ENCODE data around the gene CHKA.

Gene CHKA

GRCh38 chr11:68044145-68044813 is 76.9 kb downstream of the CHKA start:
- DNase-seq (ENCODE audit: low read depth) = no peak

- DNase-seq (ENCODE audit: low read depth) = no peak
Observed at GRCh38 chr11:68043349-68044144, 77.6 kb downstream of the CHKA start.

GRCh38 chr11:68043029-68043348 is 78.2 kb downstream of the CHKA start:
- DNase-seq (ENCODE audit: low read depth) = no peak

GRCh38 chr11:68042219-68043028 is 78.8 kb downstream of the CHKA start:
- DNase-seq (ENCODE audit: low read depth) = no peak

- DNase-seq (ENCODE audit: low read depth) = no peak
Observed at GRCh38 chr11:68041617-68042218, 79.5 kb downstream of the CHKA start.

- DNase-seq (ENCODE audit: low read depth) = no peak
Observed at GRCh38 chr11:68040957-68041591, 80.1 kb downstream of the CHKA start.

- no peak for DNase-seq (ENCODE audit: low read depth)
Observed at GRCh38 chr11:68040101-68040956, 80.9 kb downstream of the CHKA start.

GRCh38 chr11:68039526-68040086 is 81.6 kb downstream of the CHKA start:
- no peak for DNase-seq (ENCODE audit: low read depth)

- peak; percentile 62 for DNase-seq (ENCODE audit: low read depth)
Observed at GRCh38 chr11:68038718-68039525, 82.3 kb downstream of the CHKA start, which contains the start of gene TCIRG1. Gene TCIRG1 (plus strand): TSS chr11:68039025. CDS start chr11:68041272, 2,247 bp downstream.

GRCh38 chr11:68038226-68038717 is 82.9 kb downstream of the CHKA start:
- DNase-seq (ENCODE audit: low read depth) = no peak

GRCh38 chr11:68037411-68038225 is 83.6 kb downstream of the CHKA start:
- DNase-seq (ENCODE audit: low read depth) = no peak

GRCh38 chr11:68036717-68037239 is 84.4 kb downstream of the CHKA start:
- DNase-seq (ENCODE audit: low read depth) = no peak

GRCh38 chr11:68036141-68036716 is 85.0 kb downstream of the CHKA start:
- DNase-seq (ENCODE audit: low read depth) = no peak

GRCh38 chr11:68035266-68035876 is 85.8 kb downstream of the CHKA start:
- DNase-seq (ENCODE audit: low read depth) = no peak

GRCh38 chr11:68033708-68034045 is 87.5 kb downstream of the CHKA start:
- DNase-seq (ENCODE audit: low read depth) = no peak

GRCh38 chr11:68032997-68033707 is 88.0 kb downstream of the CHKA start:
- no peak for DNase-seq (ENCODE audit: low read depth)

- no peak for DNase-seq (ENCODE audit: low read depth)
Observed at GRCh38 chr11:68032003-68032402, 89.2 kb downstream of the CHKA start.

Data from activated T-cell treated with anti-CD3 and anti-CD28 coated beads for 24 hours (primary cell).